DLD1 (cell line): ENCODE measurements around the gene ARHGAP26.

ENCODE experiments used
- in situ Hi-C: cut with HindIII; loops from 2 replicates; pipeline ENCODE4 v1.10.0; 2017; ENCODE audit warnings: low sequenced_read_pairs

The ARHGAP26 gene

DNA sequence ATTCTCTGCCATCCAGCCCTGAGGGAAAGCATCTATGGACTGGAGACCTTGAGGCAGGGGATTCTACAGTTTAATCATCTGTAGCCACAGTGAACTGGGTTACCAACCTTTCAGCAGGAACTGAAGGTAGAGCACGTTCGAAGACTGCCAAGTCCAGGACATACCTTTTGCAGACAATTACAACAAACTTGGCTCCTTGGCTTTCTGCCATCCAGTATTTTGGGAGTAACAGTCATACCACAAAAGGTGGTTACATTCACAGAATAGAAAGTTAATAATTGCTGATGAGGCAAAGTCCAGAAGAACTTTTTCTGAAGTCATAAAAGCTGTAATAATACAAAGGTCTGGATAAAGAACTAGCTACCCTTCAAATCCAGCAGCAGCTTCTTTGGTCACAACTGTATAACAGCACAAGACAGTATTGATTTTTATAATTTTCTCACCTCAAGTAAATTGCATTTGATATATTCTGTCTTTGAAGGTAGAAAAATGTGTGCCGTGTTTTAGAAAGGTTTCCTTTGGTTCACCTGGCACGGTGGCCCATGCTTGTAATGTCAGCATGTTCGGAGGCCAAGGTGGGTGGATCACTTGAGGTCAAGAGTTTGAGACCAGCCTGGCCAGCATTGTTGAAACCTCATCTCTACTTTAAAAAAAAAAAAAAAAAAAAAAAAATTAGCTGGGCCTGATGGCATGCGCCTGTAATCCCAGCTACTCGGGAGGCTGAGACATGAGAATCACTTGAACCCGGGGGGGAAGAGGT is 396.7 kb downstream of the ARHGAP26 start:
- in situ Hi-C loops = no loop called here

DNA sequence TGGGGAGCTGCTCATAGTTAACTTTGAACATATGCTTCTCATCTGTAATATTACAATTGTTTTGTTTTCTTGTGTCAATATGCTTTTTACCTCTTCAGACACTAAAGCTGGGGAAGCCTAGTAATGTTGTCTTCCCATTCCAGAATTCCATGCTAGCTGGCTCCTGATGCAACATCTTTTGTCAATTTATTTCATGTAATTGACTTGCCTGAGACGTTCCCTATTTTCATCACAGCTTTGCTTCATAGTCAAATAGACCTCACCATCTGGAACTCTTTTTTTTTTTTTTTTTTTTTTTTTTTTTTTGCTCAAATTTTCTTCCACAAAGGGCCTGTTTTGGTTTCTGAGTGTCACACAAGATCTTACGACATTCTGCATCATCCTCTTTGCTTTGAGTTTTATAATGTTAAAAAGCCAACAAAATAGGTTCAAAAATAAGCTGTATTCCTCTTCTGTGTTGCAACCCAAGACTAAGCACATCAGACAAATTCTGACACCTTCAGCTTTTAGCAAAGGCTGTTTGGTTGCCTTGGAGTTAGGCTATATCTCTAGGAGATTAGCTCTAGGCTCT is 398.1 kb downstream of the ARHGAP26 start:
- in situ Hi-C loops = no loop called here

DNA sequence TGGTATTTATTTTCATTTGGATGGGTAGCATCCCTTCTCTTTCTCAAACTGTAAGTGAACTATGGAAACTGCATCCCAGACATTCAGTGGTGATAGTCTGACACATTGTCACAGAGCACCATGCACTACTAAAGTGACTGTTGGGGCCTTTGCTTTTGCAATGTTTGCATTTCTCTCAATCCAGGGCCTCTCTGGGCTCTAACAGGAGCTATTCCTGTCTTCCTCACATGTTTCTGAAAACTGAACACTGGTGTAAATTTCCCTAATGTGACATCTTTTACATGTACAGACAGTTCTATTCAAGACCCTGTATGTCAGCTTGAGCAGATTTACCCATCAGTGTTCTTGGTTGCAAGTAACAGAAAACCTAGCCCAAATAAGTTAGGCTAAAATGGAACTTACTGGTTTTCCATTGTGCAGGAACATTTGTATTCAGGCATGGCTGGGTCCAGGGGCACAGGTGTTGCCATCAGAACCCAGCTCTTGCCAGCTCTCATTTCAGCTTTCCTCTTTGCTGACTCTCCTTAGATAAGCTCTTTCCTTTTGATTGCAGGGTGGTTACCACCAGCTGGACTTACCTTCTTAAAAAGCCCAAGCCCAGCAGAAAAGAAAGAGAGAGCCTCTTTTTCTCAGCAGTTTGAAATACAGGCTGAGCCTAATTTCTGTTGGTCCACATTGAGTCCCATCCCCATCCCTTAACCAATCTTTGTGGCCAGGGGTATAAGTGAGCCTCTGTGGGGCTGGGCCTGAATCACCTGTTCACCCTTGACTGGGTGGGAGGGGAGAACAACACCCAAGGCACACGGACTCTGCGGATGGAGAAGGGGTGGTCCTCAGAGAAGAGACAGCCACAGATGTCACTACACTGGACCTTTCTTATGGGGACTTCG is 399.0 kb downstream of the ARHGAP26 start:
- in situ Hi-C loops = no loop called here

DNA sequence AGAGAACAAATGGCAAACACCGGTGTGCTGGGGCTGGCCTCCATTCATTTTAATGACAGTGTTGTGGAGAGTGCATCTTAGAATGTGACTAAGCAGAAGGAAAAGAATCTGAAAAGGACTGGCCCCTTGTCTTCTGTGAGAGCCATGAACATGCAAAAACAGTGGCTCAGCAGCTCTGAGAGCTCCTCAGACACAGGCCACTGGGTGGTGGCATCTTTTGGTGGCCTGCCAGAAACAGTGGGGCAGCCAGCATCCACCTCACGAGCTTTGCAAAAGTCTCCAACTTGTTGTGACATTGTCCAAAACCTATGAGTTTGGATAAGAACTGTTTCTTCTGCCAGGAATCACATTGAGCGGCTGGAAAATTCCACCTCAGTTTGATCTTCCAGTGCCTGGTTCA is 399.9 kb downstream of the ARHGAP26 start:
- in situ Hi-C loops = no loop called here

DNA sequence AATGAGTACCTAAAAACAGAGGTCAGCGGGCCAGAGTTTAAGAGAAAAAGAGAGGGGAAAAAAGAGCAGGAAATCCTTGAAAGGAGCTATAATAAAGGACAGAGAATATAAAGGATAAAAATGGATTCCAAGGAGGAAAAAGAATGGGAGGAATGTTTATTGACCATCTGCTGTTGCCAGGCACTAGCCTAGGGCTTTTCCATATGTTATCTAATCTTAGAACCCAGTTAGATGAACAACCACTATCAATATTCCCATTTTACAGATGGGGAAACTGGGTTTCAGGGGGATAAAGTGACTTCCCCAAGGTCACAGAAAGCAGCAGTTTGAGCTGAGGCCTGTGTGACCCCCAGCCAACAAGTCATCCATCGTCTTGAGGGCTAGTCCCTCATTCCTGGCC is 400.8 kb downstream of the ARHGAP26 start:
- in situ Hi-C loops = no loop called here

DNA sequence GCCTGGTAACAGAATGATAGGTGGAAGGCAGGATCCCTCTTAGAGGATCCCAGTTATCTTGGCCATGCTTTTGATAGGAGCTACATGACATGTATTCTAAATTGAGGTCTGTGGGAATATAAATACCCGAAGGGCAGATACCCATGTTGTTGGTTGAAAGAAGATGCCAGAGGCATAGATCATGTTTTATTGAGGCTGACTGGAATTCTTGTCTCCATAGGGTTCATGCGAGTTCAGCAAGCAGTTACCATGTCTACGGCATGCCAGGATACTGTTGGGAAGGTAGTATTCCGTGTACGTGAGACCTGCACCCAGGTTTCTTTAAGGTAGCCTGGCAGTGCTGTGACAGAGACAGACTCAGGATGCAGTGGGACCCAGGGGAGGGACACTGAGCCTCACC is 402.6 kb downstream of the ARHGAP26 start:
- in situ Hi-C loops = no loop called here

DNA sequence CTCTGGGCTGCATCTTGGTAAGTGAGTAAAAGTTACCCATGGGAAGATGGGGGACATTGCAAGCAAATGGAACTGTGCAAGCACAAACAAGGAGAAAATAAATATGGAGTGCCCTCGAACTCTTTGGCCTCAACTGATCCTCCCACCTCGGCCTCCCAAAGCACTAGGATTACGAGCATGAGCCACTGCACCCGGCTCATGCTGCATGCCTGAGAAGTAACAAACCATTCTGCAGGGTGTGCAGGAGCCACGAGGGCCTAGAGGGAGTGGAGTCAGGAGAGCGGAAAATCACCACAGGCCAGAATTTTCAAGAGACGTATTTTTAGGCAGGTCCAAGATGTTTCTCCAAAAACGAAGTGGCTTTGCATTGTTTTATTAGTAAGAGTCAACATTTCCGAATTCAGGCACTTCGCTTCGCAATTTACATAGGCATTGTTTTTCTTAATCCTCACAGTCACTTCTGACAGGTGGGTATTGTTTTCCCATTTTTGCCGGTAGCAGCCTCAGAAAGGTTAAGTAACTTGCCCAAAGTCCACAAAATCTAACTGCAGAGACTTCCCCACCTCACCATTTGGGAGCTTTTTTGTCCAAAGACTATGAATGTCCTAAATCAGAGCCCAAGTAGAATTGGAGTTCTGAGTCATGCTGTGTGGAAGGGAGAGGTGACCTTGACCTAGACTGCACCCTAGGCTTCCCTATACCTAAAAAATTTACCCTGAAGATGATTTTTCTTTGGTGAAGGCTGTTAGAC is 403.1 kb downstream of the ARHGAP26 start:
- in situ Hi-C loops = no loop called here

DNA sequence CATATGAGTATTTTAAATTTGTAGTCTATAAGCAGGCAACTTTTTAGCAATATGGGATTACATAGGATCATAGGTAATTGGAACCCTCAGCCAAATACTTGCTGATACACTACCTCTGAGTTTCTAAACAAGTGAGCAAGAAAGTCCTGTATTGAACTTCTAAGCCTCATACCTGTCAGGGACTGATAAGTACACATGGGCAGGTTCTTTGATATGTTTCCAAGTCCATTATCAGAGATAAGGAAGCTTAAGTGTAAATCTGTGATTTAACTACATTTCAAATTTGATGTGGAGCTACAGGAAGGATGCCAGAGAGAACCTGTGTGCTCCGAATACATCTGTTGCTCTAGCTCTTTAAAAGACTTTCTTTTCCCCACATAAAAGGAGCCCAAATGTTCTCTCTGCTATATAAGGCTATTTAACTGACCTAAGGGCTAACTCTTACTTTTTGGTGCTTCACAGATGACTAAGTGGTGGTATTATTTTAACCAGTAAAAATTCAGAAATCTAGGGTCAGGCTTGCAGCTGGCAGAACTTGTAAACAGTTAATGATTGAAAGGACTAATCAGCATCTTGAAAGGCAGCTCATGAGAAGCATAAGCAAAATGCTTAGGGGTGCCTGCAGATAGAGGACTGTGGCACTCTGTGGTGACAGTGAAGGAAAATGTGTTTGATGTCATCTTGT is 404.7 kb downstream of the ARHGAP26 start:
- in situ Hi-C loops = no loop called here

DNA sequence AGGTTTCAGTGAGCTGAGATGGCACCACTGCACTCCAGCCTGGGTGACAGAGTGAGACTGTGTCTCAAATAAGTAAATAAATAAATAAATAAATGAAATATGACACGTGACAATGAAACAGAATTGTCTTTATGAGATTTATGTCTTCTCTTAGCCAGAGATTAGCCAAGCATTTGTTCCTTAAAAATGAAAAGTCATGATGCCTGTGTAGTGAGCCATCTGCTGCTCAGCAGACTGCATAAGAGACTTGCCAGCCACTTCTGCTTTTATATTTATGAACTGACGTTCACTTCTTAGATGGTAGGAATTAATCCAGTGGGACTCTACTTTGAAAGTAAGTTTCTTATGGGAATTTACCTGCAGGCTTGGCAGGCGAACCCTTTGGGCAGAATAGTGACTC is 405.9 kb downstream of the ARHGAP26 start:
- in situ Hi-C loops = no loop called here

DNA sequence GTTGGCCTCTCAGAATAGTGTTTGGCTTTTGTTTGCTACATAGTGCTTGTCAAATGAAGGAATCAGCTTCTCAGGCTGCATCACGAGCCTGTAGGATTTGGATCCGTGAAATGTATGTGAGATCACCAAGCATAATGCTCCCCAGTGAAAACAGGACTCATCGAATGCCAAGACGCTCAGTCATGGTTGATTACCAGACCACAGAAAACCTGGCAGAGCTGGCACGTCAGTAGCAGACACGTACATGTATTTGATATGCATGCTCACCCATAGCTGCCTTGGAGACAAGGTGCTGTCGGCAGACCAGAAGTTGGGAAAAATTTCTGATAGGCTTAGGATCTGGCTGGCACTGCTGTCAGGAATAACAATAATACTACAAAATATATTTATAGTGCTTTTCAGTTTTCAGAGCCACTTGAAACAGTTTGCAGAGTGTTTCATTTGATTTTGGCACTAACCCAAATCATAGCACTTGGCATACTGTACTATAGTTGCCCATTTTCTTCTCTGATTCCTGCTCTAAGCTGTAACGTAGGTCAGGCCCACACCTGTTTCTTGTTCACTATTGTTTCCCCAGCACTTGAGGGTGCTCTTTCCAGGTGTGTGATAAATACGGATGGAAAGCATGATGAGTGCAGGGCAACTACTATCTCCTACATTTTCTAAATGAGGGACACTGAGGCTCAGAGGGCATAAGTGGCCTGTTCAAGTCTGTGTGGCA is 407.2 kb downstream of the ARHGAP26 start:
- in situ Hi-C loops = no loop called here

DNA sequence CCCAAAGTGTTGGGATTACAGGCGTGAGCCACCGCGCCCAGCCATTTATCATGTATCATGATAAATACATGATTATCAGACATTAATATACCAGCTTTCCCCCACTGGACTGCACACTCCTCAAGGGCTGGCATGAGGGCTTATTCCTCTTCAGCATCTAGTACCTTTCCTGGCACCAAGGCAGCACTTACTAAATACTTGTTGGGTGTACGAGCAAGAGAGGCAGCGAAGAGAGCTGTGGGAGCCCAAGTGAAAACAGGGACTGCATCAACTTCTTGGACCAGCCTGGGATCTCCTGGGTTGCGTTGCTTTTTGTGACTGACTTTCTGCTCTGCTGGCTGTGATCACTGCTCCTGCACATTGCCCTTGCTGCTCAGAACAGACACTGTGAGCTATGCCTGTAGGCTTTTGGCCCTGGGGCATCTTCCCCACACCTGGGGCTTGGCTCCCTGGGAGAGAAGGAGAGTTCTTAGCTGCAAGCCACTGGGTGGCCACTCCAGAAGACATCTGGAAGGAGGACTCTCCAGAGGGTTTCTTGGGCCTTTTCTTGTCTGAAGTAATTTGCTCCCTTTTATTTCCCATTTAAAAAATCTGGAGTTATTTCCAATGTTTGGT is 409.1 kb downstream of the ARHGAP26 start:
- in situ Hi-C loops = no loop called here

DNA sequence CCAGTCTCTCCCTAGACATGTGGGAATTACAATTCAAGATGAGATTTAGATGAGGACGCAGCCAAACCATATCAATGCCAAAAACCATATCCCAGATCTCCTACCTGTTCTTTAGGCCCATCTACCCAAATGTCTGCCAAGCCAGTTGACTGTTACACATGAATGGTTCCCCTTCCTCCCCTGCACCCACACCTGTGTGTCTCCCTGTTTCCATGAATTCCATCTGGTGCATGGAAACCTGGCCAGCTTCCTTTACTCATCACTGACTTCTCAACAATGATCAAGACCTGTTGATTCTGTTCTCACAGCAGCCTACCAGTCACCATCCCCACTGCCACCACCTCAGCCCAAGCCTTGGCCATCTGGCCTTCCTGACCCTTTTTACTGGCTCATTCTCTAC is 410.6 kb downstream of the ARHGAP26 start:
- in situ Hi-C loops = no loop called here

DNA sequence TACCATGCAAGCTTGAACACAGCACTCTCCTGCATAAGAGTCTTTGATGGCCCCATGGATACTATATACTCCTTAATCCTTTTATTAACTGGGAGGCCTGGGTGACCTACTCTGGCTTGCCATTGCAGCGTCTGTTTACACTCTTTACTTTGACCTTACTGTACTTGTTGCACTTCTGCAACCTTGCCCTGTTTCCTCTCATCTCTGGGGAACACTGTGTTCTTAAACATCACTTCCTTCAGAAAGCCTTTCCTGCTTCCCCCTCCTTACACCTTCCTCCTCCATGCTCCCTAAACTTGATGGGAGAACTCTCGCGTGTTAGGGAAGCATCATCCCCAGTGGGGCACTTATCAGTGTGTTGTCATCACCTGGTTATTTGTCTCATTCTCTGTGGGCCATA is 411.0 kb downstream of the ARHGAP26 start:
- in situ Hi-C loops = no loop called here

DNA sequence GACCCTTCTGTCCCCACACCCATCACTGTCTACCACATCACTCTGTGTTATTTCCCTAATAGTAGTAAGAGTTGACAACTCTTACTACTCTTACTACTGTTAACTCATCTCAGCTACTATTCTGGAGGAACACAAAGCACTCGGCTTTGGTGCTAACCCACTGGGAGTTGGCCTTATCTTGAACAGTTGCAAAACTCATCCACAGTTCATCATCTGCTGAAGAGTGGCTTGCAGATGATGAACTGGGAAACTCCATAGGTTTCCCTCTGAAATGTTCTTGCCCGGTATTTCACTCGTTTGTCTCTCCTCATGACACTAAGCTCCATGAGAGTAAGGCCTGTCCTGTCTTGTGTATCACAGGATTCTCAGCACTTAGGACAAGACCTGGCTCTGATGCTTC is 411.9 kb downstream of the ARHGAP26 start:
- in situ Hi-C loops = no loop called here

DNA sequence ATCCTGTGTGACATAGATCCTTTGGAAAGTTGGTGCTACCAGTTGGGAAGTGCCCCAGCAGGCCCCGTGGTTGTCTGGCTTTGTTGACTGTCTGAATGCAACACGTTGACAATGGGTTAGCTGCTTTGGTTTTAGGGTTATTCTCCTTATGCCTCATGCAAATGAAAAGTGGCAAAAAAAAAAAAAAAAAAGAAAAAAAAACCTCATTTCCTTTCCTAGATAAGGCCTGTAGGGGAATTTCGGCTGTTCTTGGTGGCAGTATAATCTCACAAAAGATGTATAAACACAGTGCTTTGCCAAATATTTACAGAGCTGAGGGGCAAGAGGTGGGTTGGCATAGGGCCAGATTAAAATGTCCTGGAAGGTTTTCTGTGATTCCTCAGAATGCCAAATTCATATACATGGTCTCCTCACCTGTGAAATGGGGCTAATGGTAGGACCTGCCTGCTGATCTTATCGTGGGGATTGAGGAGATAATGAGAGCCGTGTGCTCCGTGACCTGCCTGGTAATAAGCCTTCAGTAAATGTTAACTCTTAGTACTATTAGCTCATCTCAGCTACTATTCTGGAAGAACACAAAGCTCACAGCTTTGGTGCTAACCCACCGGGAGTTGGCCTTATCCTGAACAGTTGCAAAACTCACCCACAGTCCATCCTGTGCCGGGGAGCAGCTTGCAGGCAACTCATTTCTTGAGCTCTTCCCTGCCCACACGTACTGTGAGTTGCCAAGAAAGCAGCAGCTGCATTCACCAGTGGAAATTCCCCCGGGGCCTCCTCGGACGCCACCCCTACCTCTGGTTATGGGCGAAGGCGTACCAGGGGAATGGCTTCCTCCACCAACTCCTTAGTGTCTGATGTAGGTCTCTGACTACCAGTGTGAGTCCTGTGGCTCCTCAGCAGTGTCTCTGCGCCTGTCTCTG is 413.0 kb downstream of the ARHGAP26 start:
- in situ Hi-C loops = no loop called here

DNA sequence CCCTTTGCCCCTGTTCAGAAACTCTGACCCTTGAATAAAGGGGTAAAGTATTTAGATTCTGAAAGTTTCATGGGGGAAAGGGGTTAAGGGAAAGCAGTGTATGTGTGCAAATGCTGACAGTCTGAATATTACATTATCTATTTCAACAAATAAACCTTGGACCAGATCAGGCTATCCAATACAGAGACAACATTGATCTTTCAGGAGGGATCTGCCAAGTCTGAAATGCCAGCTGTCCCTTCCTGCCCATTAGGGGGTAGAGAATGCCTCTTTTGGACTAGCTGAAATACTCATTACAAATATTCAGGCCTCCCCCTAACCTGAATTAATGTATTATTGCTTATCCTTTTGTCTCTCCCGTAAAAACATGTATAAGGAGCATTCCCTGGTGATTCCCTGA is 413.8 kb downstream of the ARHGAP26 start:
- in situ Hi-C loops = no loop called here

DNA sequence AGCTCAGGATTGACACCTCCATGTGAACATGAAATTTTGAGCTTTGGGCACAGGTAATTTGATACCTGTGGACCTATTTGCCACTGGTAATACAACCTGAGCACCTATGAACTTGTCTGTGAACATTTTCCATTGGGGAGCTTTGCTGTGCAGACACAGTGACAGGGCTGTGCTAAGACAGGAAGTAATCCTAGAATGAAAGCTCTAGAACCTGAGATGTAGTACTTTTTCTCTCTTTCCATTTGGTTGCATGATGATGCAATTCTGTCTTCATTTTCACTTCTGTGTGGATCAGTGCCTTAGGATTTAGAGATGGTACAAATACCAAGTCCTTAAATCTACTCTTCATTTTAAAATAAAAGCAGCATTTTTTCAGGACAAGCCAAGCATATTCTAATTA is 416.4 kb downstream of the ARHGAP26 start:
- in situ Hi-C loops = no loop called here

DNA sequence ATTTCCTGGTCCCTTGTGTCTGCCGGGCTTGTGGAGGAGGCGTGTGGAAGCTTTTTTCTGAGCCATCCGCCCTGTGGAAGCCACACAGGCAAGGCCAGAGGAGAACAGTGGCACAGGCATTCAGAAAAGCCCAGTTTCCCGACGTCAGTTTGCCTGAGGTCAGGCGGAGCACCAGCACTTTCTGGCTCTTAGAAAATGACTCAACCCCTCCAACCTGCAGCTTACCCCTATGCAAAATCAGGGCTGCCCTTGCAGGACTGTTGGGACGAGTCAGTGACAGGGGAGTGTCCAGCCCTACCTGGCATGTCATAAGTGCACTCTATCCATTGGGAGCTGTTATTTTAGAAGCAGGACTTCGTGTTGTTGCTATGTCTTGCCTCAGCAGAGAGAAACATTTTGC is 417.3 kb downstream of the ARHGAP26 start:
- in situ Hi-C loops = no loop called here
